Endothelial cell of umbilical vein (primary cell): ENCODE data around the gene HERPUD1. TPM values are rescaled to one million over a fixed set of nuclear protein-coding genes. Genes with fewer than 3 reads are reported as not detected.
"Not testable (repeated sequence)": the region's sequence is repeated elsewhere in the genome, so short reads cannot be mapped to it uniquely, and the experiment has no call there.

Experiments used
- BruUV-seq: library from RNA; stranded (reverse); fragments of 400-500 nt; replicated peaks from 2 replicates; lab custom pipeline; 2021; lab: Mats Ljungman, UMichigan
- CTCF ChIA-PET: fragments of 300-600, 350-600 bp; sonication (Branson Sonifier 250); formaldehyde crosslinking; loops from one replicate; lab custom pipeline; 2021; ENCODE audit warnings: antibody characterized with exemption, inconsistent platforms; lab: Charles Lee
- POLR2A ChIA-PET: fragments of 300-600, 350-600 bp; sonication (Branson Sonifier 250); formaldehyde crosslinking; loops from one replicate; lab custom pipeline; 2021; ENCODE audit warnings: antibody characterized with exemption, inconsistent platforms; lab: Charles Lee
- DNase-seq: peaks from one replicate; pipeline ENCODE4 v3.0.0-alpha.2; 2011; ENCODE audit warnings: low read depth, low spot score
- FAIRE-seq: peaks from 2 replicates; lab custom pipeline; 2011; peaks lifted over from hg19 to GRCh38; lab: Jason Lieb, UNC
- H2AFZ ChIP-seq: 2 replicates; pipeline ENCODE4 v1.6.0; 2012; ENCODE audit warnings: low read depth, low read length, control low read depth, inconsistent platforms
- H3K27ac ChIP-seq: 2 replicates; pipeline ENCODE4 v1.5.1; 2011; ENCODE audit warnings: low read depth, mild to moderate bottlenecking, control low read depth, low read length, moderate library complexity; ENCODE audit not compliant: insufficient read depth
- H3K27me3 ChIP-seq, 2 experiments: 2 replicates each; pipeline versions ENCODE4 v1.6.0 to v1.6.1; 2011; ENCODE audit warnings: low read length in 2 of 2, mixed read lengths in 1 of 2; ENCODE audit not compliant: control insufficient read depth in 2 of 2, insufficient read depth in 2 of 2
- H3K36me3 ChIP-seq, 2 experiments: 2 replicates in 1 of 2; 3 replicates in 1 of 2; pipeline ENCODE4 v1.5.1; 2011; ENCODE audit warnings: low read length in 2 of 2, mild to moderate bottlenecking in 1 of 2, moderate library complexity in 1 of 2; ENCODE audit not compliant: control insufficient read depth in 2 of 2, insufficient read depth in 2 of 2; ENCODE audit errors: extremely low read depth in 1 of 2
- H3K4me1 ChIP-seq: 3 replicates; pipeline ENCODE4 v1.5.1; 2011; ENCODE audit warnings: mild to moderate bottlenecking, low read length; ENCODE audit not compliant: control insufficient read depth, insufficient read depth; ENCODE audit errors: extremely low read depth
- H3K4me2 ChIP-seq: 2 replicates; pipeline ENCODE4 v1.6.1; 2011; ENCODE audit warnings: low read length, control low read depth, mixed read lengths; ENCODE audit not compliant: insufficient read depth
- H3K4me3 ChIP-seq, 3 experiments: fragments of 200-600 bp in 1 of 3; sonication (generic), shearing (Covaris generic) in 1 of 3; replicated peaks in 1 of 3; 2 replicates each; pipeline ENCODE4 v1.5.1; 2011 to 2016; ENCODE audit warnings: control low read depth in 3 of 3, low read length in 3 of 3, mild to moderate bottlenecking in 2 of 3, inconsistent platforms in 1 of 3, low read depth in 1 of 3, moderate library complexity in 1 of 3; ENCODE audit not compliant: insufficient read depth in 1 of 3
- H3K79me2 ChIP-seq: 2 replicates; pipeline ENCODE4 v1.6.0; 2012; ENCODE audit warnings: low read length, inconsistent platforms; ENCODE audit not compliant: control insufficient read depth, insufficient read depth
- H3K9ac ChIP-seq: replicated peaks from 2 replicates; pipeline ENCODE3; 2011; ENCODE audit warnings: low read length, control low read depth; ENCODE audit not compliant: insufficient read depth; ENCODE audit errors: extremely low read depth
- H3K9me1 ChIP-seq: replicated peaks from 3 replicates; pipeline ENCODE4 v1.6.0; 2011; ENCODE audit warnings: mild to moderate bottlenecking, low read length; ENCODE audit not compliant: control insufficient read depth, insufficient read depth; ENCODE audit errors: extremely low read depth
- H3K9me3 ChIP-seq: replicated peaks from 2 replicates; pipeline ENCODE4 v1.5.1; 2012; ENCODE audit warnings: low read length, inconsistent platforms; ENCODE audit not compliant: control insufficient read depth, insufficient read depth
- H4K20me1 ChIP-seq: replicated peaks from 2 replicates; pipeline ENCODE3; 2011; ENCODE audit warnings: mild to moderate bottlenecking, low read length; ENCODE audit not compliant: control insufficient read depth, insufficient read depth; ENCODE audit errors: extremely low read depth
- EZH2 ChIP-seq: IDR thresholded peaks from 2 replicates; pipeline ENCODE4 v1.6.1; 2012; ENCODE audit warnings: borderline replicate concordance, low read depth, mild to moderate bottlenecking, moderate library complexity, low read length, inconsistent platforms; ENCODE audit not compliant: severe bottlenecking
- FOS ChIP-seq: IDR thresholded peaks from 2 replicates; pipeline ENCODE4 v1.6.1; 2011; ENCODE audit warnings: mild to moderate bottlenecking, low read length, moderate library complexity, borderline replicate concordance; ENCODE audit not compliant: insufficient read depth
- GATA2 ChIP-seq: IDR thresholded peaks from 2 replicates; pipeline ENCODE4 v1.7.0; 2011; ENCODE audit warnings: low read depth, mild to moderate bottlenecking, moderate library complexity, mixed read lengths, low read length; ENCODE audit not compliant: insufficient read length, insufficient read depth
- JUN ChIP-seq: IDR thresholded peaks from 2 replicates; pipeline ENCODE4 v1.6.1; 2011; ENCODE audit warnings: borderline replicate concordance, low read depth; ENCODE audit not compliant: insufficient read length, insufficient read depth
- MYC ChIP-seq: IDR thresholded peaks from one replicate; pipeline ENCODE4 v1.6.1; 2011; ENCODE audit warnings: mild to moderate bottlenecking, low read depth, low read length
- POLR2A ChIP-seq: IDR thresholded peaks from 2 replicates; pipeline ENCODE4 v1.6.1; 2012; ENCODE audit warnings: low read depth, mild to moderate bottlenecking, control low read depth, low read length
- POLR2AphosphoS5 ChIP-seq: IDR thresholded peaks from 2 replicates; pipeline ENCODE4 v1.6.1; 2012; ENCODE audit warnings: low read depth, mild to moderate bottlenecking, control low read depth, low read length, moderate library complexity; ENCODE audit not compliant: insufficient read depth
- dilution Hi-C: fragments of 300-500 bp; cut with MboI; formaldehyde crosslinking; loops from one replicate; pipeline ENCODE4 v1.15.0; 2019; ENCODE audit warnings: low sequenced_read_pairs; ENCODE audit not compliant: extremely low pct_ligation_motif_present
- intact Hi-C: fragments of 100-400 bp; cut with micrococcal nuclease; formaldehyde crosslinking; loops from one replicate; pipeline ENCODE4 v1.10.0; 2022
- polyA plus RNA-seq, 4 experiments: library from polyadenylated mRNA; depleted of rRNA in 3 of 4; stranded (reverse) in 3 of 4; unstranded in 1 of 4; fragments of >200 nt; gene quantifications; 2 replicates each; pipeline versions ENCODE4 v1.2.1 to v1.2.3, GENCODE V29; 2011 to 2012; ENCODE audit warnings: missing spikeins in 1 of 4
- total RNA-seq: library from RNA; stranded (reverse); gene quantifications from 2 replicates; pipeline ENCODE4 v1.2.3, GENCODE V29; 2021
- TF ChIP-seq, protein P1 (sequence below), 2 donors: IDR thresholded peaks; 1 replicate in 1 of 2; 2 replicates in 1 of 2; pipeline ENCODE4 v1.5.1; 2011; ENCODE audit warnings: low read length in 2 of 2, mild to moderate bottlenecking in 2 of 2, moderate library complexity in 2 of 2, control low read depth in 1 of 2, inconsistent platforms in 1 of 2, low read depth in 1 of 2; ENCODE audit not compliant: insufficient read depth in 1 of 2; ENCODE audit errors: extremely low read depth in 1 of 2
- TF ChIP-seq, protein P2 (sequence below): IDR thresholded peaks from 2 replicates; pipeline ENCODE4 v1.6.1; 2011; ENCODE audit not compliant: insufficient read depth, insufficient read length

Gene HERPUD1
- total and polyA plus RNA-seq, 2 donors (not counting 3 experiments of a cell fraction or from before 2014, with no cell fraction given): 107 to 109 TPM

DNA sequence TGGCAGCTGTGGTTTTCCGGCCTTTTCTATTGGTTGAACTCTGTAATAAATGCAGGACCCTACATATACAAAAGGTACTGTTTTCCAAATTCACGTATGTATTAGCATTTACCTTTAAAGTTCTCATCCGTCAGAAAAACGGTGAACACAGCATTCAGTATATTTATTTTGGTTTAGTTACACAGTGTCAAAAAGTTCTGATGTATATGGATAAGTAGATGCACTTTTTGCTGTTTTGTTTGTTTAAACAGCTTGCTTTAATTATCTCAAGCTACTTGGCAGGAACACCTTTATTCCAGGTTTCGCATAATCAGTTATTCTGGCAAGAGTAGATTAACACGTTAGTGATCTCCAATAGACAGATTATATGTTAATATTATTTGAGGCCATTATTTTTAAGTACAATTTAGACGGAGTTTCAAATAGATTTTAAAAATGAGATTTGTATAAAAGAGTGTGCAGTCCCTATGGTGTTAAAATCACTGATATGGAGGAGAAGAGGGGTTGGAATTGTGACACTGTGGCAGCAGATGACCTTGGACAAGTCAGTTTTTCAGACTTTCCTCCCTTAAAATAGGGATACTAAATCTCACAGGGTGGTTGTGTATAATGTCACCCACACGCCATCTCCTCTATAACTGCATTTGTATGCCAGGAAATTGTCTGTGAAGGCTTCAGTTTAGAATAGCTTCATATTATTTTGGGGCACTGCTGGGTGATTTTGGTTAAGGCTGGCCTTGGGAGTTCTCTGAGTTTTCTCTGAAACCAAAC is 2.1 kb downstream of the HERPUD1 start:
- intact Hi-C loops: loop anchor here (1.0 kb wide), 1 partner anchor 327 kb away; no protein-coding TSS in a partner anchor
- H3K9me1 ChIP-seq: no peaks in the 10 kb centered on the region
- H3K27ac ChIP-seq: peak overlapping the region; percentile 80
- peak; percentile 38 for FAIRE-seq
- no peaks in the 10 kb centered on the region for H3K27me3 ChIP-seq
- peak overlapping the region; percentile 66 to 94 (median 85) for H3K4me3 ChIP-seq
- TF ChIP-seq MYC (no peak), GATA2 (no peak), JUN (no peak), POLR2A (no peak), FOS (no peak), POLR2AphosphoS5 (no peak), EZH2 (no peak)
- TF ChIP-seq, protein P1, sequence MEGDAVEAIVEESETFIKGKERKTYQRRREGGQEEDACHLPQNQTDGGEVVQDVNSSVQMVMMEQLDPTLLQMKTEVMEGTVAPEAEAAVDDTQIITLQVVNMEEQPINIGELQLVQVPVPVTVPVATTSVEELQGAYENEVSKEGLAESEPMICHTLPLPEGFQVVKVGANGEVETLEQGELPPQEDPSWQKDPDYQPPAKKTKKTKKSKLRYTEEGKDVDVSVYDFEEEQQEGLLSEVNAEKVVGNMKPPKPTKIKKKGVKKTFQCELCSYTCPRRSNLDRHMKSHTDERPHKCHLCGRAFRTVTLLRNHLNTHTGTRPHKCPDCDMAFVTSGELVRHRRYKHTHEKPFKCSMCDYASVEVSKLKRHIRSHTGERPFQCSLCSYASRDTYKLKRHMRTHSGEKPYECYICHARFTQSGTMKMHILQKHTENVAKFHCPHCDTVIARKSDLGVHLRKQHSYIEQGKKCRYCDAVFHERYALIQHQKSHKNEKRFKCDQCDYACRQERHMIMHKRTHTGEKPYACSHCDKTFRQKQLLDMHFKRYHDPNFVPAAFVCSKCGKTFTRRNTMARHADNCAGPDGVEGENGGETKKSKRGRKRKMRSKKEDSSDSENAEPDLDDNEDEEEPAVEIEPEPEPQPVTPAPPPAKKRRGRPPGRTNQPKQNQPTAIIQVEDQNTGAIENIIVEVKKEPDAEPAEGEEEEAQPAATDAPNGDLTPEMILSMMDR (IDR thresholded peaks at IDR 0.05; ENCODE audit: extremely low read depth in 1 of 2, insufficient read depth in 1 of 2, low read depth in 1 of 2, low read length in 2 of 2): no peak
- TF ChIP-seq, protein P2, sequence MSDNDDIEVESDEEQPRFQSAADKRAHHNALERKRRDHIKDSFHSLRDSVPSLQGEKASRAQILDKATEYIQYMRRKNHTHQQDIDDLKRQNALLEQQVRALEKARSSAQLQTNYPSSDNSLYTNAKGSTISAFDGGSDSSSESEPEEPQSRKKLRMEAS: no peak
- H2AFZ ChIP-seq: no peak overlapping the region
- H3K9me3 ChIP-seq: no peaks in the 10 kb centered on the region
- peaks cover 26% of the 10 kb centered on the region for H3K4me1 ChIP-seq
- dilution Hi-C loops: no loop called here
- peaks cover 15 to 25% of the 10 kb centered on the region in 2 experiments for H3K36me3 ChIP-seq
- DNase-seq: no peak
- no TSS peak for BruUV-seq
- CTCF ChIA-PET: interaction anchor here (0.7 to 2.4 kb wide), 4 partner anchors 65 to 141 kb away, joined by 3 to 18 read pairs (median 4); no protein-coding TSS in a partner anchor
- H3K79me2 ChIP-seq: peaks cover 50% of the 10 kb centered on the region
- H4K20me1 ChIP-seq: peaks cover 19% of the 10 kb centered on the region
- peak overlapping the region; percentile 94 for H3K9ac ChIP-seq
- H3K4me2 ChIP-seq: peak overlapping the region; percentile 96
- POLR2A ChIA-PET: no interaction called here

DNA sequence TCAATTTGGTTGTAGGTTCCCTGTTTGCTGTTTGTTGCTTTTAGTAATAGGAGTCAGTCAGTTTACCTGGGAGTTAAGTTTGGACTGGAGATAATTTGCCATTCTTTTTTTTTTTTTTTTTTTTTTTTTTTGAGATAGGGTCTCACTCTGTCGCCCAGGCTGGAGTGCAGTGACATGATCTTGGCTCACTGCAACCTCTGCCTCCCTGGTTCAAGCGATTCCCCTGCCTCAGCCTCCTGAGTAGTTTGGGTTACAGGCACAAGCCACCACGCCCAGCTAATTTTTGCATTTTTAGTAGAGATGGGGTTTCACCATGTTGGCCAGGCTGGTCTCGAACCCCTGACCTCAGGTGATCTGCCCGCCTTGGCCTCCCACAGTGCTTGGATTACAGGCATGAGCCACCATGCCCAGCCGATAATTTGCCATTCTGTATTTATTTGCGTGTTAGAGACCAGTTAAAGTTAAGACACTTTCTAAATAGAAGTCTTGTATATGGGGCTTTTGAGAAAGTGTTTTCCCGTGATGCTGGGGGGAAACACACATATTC is 2.7 kb downstream of the HERPUD1 start:
- CTCF ChIA-PET: interaction anchor here (2.4 kb wide), 1 partner anchor 141 kb away, joined by 18 read pairs; no protein-coding TSS in a partner anchor
- intact Hi-C loops, DNase-seq, BruUV-seq, H3K27ac ChIP-seq, FAIRE-seq, POLR2A ChIA-PET, H2AFZ ChIP-seq, dilution Hi-C loops, H3K9me3 ChIP-seq, H3K9me1 ChIP-seq, H3K27me3 ChIP-seq: not testable (repeated sequence)
- Histone ChIP-seq H3K9ac (peak overlapping the region; percentile 94), H3K79me2 (peaks cover 50% of the 10 kb centered on the region), H4K20me1 (peaks cover 19% of the 10 kb centered on the region), H3K4me3 (peak overlapping the region in 2 of 3 experiments; percentile 85 to 94), H3K4me1 (peaks cover 26% of the 10 kb centered on the region), H3K4me2 (peak overlapping the region; percentile 96), H3K36me3 (peaks cover 16 to 28% of the 10 kb centered on the region in 2 experiments)
